Skeletal muscle satellite cell (primary cell): ENCODE data around the gene FILIP1.

Experiments
- H3K27me3 ChIP-seq: 2 replicates; pipeline ENCODE4 v1.7.0; 2013; ENCODE audit warnings: low read length; ENCODE audit not compliant: control insufficient read depth, insufficient read depth
- H3K36me3 ChIP-seq: 2 replicates; pipeline ENCODE4 v1.7.0; 2013; ENCODE audit warnings: mild to moderate bottlenecking, control low read depth, low read length; ENCODE audit not compliant: insufficient read depth
- H3K4me1 ChIP-seq: 2 replicates; pipeline ENCODE4 v1.7.0; 2013; ENCODE audit warnings: low read length; ENCODE audit not compliant: control insufficient read depth, insufficient read depth
- H3K4me2 ChIP-seq: 2 replicates; pipeline ENCODE4 v1.7.0; 2013; ENCODE audit warnings: mild to moderate bottlenecking, low read length
- H3K4me3 ChIP-seq: 2 replicates; pipeline ENCODE4 v1.7.0; 2013; ENCODE audit warnings: low read length
- H3K9ac ChIP-seq: 2 replicates; pipeline ENCODE4 v1.7.0; 2013; ENCODE audit warnings: mild to moderate bottlenecking, low read depth, low read length, moderate library complexity
- H3K9me3 ChIP-seq: replicated peaks from 2 replicates; pipeline ENCODE4 v1.7.0; 2013; ENCODE audit warnings: mild to moderate bottlenecking, control low read depth, low read length

The FILIP1 gene

GRCh38 chr6:75299801-75300530 lies 193.6 kb downstream of the FILIP1 start:
- Histone ChIP-seq H3K4me2 (no peak overlapping the region), H3K4me3 (no peak overlapping the region), H3K4me1 (no peaks in the 10 kb centered on the region), H3K9me3 (no peaks in the 10 kb centered on the region), H3K36me3 (no peaks in the 10 kb centered on the region), H3K9ac (no peak overlapping the region), H3K27me3 (no peaks in the 10 kb centered on the region)

- H3K4me1 ChIP-seq: no peaks in the 10 kb centered on the region
- no peak overlapping the region for H3K4me2 ChIP-seq
- no peaks in the 10 kb centered on the region for H3K9me3 ChIP-seq
- no peak overlapping the region for H3K9ac ChIP-seq
- no peak overlapping the region for H3K4me3 ChIP-seq
- H3K27me3 ChIP-seq: no peaks in the 10 kb centered on the region
- H3K36me3 ChIP-seq: no peaks in the 10 kb centered on the region
Measured at GRCh38 chr6:75296811-75297779, 196.5 kb downstream of the FILIP1 start.

- Histone ChIP-seq H3K9me3 (no peaks in the 10 kb centered on the region), H3K27me3 (no peaks in the 10 kb centered on the region), H3K4me1 (no peaks in the 10 kb centered on the region), H3K4me3 (no peak overlapping the region), H3K36me3 (no peaks in the 10 kb centered on the region), H3K9ac (no peak overlapping the region), H3K4me2 (no peak overlapping the region)
Measured at GRCh38 chr6:75292555-75292954, 201.0 kb downstream of the FILIP1 start.

- Histone ChIP-seq H3K4me2 (no peak overlapping the region), H3K9ac (no peak overlapping the region), H3K9me3 (no peaks in the 10 kb centered on the region), H3K36me3 (no peaks in the 10 kb centered on the region), H3K4me3 (no peak overlapping the region), H3K27me3 (no peaks in the 10 kb centered on the region), H3K4me1 (no peaks in the 10 kb centered on the region)
Measured at GRCh38 chr6:75291744-75292143, 201.9 kb downstream of the FILIP1 start.

GRCh38 chr6:75291331-75291730 lies 202.3 kb downstream of the FILIP1 start:
- Histone ChIP-seq H3K4me1 (no peaks in the 10 kb centered on the region), H3K4me3 (no peak overlapping the region), H3K9ac (no peak overlapping the region), H3K4me2 (no peak overlapping the region), H3K9me3 (no peaks in the 10 kb centered on the region), H3K36me3 (no peaks in the 10 kb centered on the region), H3K27me3 (no peaks in the 10 kb centered on the region)

- H3K4me3 ChIP-seq: no peak overlapping the region
- H3K4me2 ChIP-seq: no peak overlapping the region
- no peaks in the 10 kb centered on the region for H3K27me3 ChIP-seq
- H3K36me3 ChIP-seq: no peaks in the 10 kb centered on the region
- no peaks in the 10 kb centered on the region for H3K4me1 ChIP-seq
- H3K9ac ChIP-seq: no peak overlapping the region
- no peaks in the 10 kb centered on the region for H3K9me3 ChIP-seq
Measured at GRCh38 chr6:75290136-75290945, 203.3 kb downstream of the FILIP1 start.

GRCh38 chr6:75288023-75288422 lies 205.6 kb downstream of the FILIP1 start:
- Histone ChIP-seq H3K27me3 (no peaks in the 10 kb centered on the region), H3K4me1 (peaks cover under 1% of the 10 kb centered on the region), H3K9ac (no peak overlapping the region), H3K9me3 (no peaks in the 10 kb centered on the region), H3K4me3 (no peak overlapping the region), H3K4me2 (no peak overlapping the region), H3K36me3 (no peaks in the 10 kb centered on the region)

- no peaks in the 10 kb centered on the region for H3K27me3 ChIP-seq
- H3K9me3 ChIP-seq: no peaks in the 10 kb centered on the region
- peaks cover 6% of the 10 kb centered on the region for H3K4me1 ChIP-seq
- no peak overlapping the region for H3K9ac ChIP-seq
- no peak overlapping the region for H3K4me3 ChIP-seq
- no peaks in the 10 kb centered on the region for H3K36me3 ChIP-seq
- no peak overlapping the region for H3K4me2 ChIP-seq
Measured at GRCh38 chr6:75287424-75287823, 206.2 kb downstream of the FILIP1 start.

- Histone ChIP-seq H3K4me2 (no peak overlapping the region), H3K4me1 (peaks cover 10% of the 10 kb centered on the region), H3K4me3 (no peak overlapping the region), H3K9ac (no peak overlapping the region), H3K27me3 (no peaks in the 10 kb centered on the region), H3K9me3 (no peaks in the 10 kb centered on the region), H3K36me3 (no peaks in the 10 kb centered on the region)
Measured at GRCh38 chr6:75286955-75287354, 206.6 kb downstream of the FILIP1 start.

GRCh38 chr6:75285283-75285639 lies 208.3 kb downstream of the FILIP1 start:
- no peaks in the 10 kb centered on the region for H3K9me3 ChIP-seq
- no peaks in the 10 kb centered on the region for H3K27me3 ChIP-seq
- H3K36me3 ChIP-seq: no peaks in the 10 kb centered on the region
- peak overlapping the region; percentile 82 for H3K9ac ChIP-seq
- peaks cover 17% of the 10 kb centered on the region for H3K4me1 ChIP-seq
- peak overlapping the region; percentile 96 for H3K4me3 ChIP-seq
- H3K4me2 ChIP-seq: peak overlapping the region; percentile 77

GRCh38 chr6:75284632-75285282 lies 208.8 kb downstream of the FILIP1 start, which contains the start of gene TMEM30A:
Gene TMEM30A, minus strand, starts transcription at chr6:75284792. Its CDS starts 154 bp downstream, at chr6:75284638.
- Histone ChIP-seq H3K9me3 (no peaks in the 10 kb centered on the region), H3K9ac (peak within 1 kb of the TSS; percentile 96), H3K4me1 (peaks cover 21% of the 10 kb centered on the region)

More at GRCh38 chr6:75284632-75285282, 208.8 kb downstream of the FILIP1 start, which contains the start of gene TMEM30A:
- Histone ChIP-seq H3K4me2 (peak within 1 kb of the TSS; percentile 92), H3K36me3 (no peaks in the 10 kb centered on the region), H3K27me3 (no peaks in the 10 kb centered on the region), H3K4me3 (peak within 1 kb of the TSS; percentile 96)
